Measurements from ENCODE around the gene TRAF2. TPM values are rescaled to one million over a fixed set of nuclear protein-coding genes. Genes with fewer than 3 reads are reported as not detected.

Gene TRAF2
- polyA plus RNA-seq, 3 donors, result 1.6 to 6.1 (median 2.0) TPM

DNA sequence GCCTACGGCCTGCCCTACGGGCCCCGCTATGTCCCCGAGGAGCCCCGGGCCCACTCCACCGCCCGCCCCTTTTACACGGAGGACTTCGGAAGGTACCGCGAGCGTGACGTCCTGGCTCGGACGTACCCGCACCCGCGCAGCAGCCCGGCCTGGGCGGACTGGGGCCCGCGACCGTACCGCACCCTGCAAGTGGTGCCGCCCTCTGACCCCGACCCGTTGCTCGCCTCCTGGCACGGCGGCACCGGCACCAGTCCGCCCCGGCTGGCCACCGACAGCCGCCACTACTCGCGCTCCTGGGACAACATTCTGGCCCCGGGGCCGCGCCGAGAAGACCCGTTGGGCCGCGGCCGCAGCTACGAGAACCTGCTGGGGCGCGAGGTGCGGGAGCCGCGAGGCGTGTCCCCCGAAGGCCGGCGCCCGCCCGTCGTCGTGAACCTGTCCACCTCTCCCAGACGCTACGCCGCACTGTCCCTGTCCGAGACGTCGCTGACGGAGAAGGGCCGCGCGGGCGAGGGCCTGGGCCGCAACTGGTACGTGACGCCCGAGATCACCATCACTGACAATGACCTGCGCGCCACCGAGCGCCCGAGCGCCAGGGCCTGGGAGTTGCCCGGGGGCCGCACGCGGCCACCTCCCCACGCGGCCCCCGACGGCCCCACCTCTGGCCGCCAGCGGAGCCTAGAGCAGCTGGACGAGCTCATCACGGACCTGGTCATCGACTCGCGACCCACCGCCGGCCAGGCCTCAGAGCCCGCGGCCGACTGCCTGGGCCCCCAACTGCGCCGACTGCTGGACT is 40.7 kb upstream of the TRAF2 start:
- H3K4me1 ChIP-seq (ENCODE audit: control insufficient read depth in 1 of 2, insufficient read depth in 2 of 2, low read length in 2 of 2), result peaks cover 35 to 59% of the 10 kb centered on the region in 2 donors
- no peak overlapping the region for H3K4me3 ChIP-seq (replicated peaks in 1 of 3; ENCODE audit: low read depth in 2 of 3, low read length in 3 of 3)
- no peak overlapping the region for H3K27ac ChIP-seq (ENCODE audit: low read depth in 1 of 2, low read length in 2 of 2)
- H3K4me3 Mint-ChIP-seq, result peak overlapping the region in 1 of 2 donors; percentile 59
- H3K36me3 Mint-ChIP-seq, result peaks cover 0 to 7% of the 10 kb centered on the region in 2 donors
- no peak for TF ChIP-seq CTCF (IDR thresholded peaks at IDR 0.05)
- intact Hi-C loops (cut with micrococcal nuclease), result loop anchor here (5.0 to 10.0 kb wide), 4 partner anchors 42 to 107 kb away; partner anchors contain the start of genes C8G (in 1 of the 2), FBXW5 (in 1 of the 2), LCN12 (in 1 of the 2) and TMEM141 (in 1 of the 2)
- peaks cover 9% of the 10 kb centered on the region for H4K20me1 ChIP-seq (ENCODE audit: insufficient read depth, low read length)
- H3K9ac ChIP-seq (ENCODE audit: insufficient read depth, low read length, poor library complexity, severe bottlenecking), result no peak overlapping the region
- peaks cover 0 to 5% of the 10 kb centered on the region in 2 donors for H3K9me3 ChIP-seq (replicated peaks in 1 of 2; ENCODE audit: control insufficient read depth in 1 of 2, insufficient read depth in 1 of 2, low read length in 2 of 2)
- H3K79me2 ChIP-seq (ENCODE audit: insufficient read depth, low read length), result no peaks in the 10 kb centered on the region
- no peak overlapping the region for H2AFZ ChIP-seq (ENCODE audit: insufficient read depth, low read depth, low read length, poor library complexity, severe bottlenecking)
- H3K27me3 ChIP-seq (ENCODE audit: control insufficient read depth in 2 of 2, insufficient read depth in 2 of 2, low read length in 2 of 2), result peaks cover 12 to 43% of the 10 kb centered on the region in 2 donors
- no peak overlapping the region for H3K4me2 ChIP-seq (replicated peaks; ENCODE audit: extremely low read depth, low read length, poor library complexity, severe bottlenecking)
- H3K27ac Mint-ChIP-seq, result no peak overlapping the region
- H3K27me3 Mint-ChIP-seq (ENCODE audit: low read depth in 3 of 3), result peaks cover 30 to 57% (median 40%) of the 10 kb centered on the region in 3 donors
- peaks cover 28% of the 10 kb centered on the region for H3K4me1 Mint-ChIP-seq
- DNase-seq, result no peak
- 28% methylated on average over 98 of the region's 102 CpGs for WGBS (ENCODE audit: insufficient coverage)
- H3K9me3 Mint-ChIP-seq, result peaks cover 0 to 15% (median 12%) of the 10 kb centered on the region in 7 donors
- H3K36me3 ChIP-seq (replicated peaks in 1 of 2; ENCODE audit: control insufficient read depth in 1 of 2, insufficient read depth in 2 of 2, low read length in 2 of 2), result peaks cover 0 to 2% of the 10 kb centered on the region in 2 donors

GRCh38 chr9:136846376-136847087 is 39.8 kb upstream of the TRAF2 start:
- Histone ChIP-seq H3K4me3 (replicated peaks in 1 of 3; ENCODE audit: low read depth in 2 of 3, low read length in 3 of 3) (peak overlapping the region in 1 of 3 experiments; percentile 93), H3K4me2 (replicated peaks; ENCODE audit: extremely low read depth, low read length, poor library complexity, severe bottlenecking) (peak overlapping the region; percentile 99), H3K79me2 (ENCODE audit: insufficient read depth, low read length) (no peaks in the 10 kb centered on the region), H3K4me1 (ENCODE audit: control insufficient read depth in 1 of 2, insufficient read depth in 2 of 2, low read length in 2 of 2) (peaks cover 35 to 59% of the 10 kb centered on the region in 2 donors), H4K20me1 (ENCODE audit: insufficient read depth, low read length) (peaks cover 9% of the 10 kb centered on the region), H3K36me3 (replicated peaks in 1 of 2; ENCODE audit: control insufficient read depth in 1 of 2, insufficient read depth in 2 of 2, low read length in 2 of 2) (peaks cover 0 to 5% of the 10 kb centered on the region in 2 donors), H3K27me3 (ENCODE audit: control insufficient read depth in 2 of 2, insufficient read depth in 2 of 2, low read length in 2 of 2) (peaks cover 12 to 43% of the 10 kb centered on the region in 2 donors), H3K9ac (ENCODE audit: insufficient read depth, low read length, poor library complexity, severe bottlenecking) (no peak overlapping the region), H3K9me3 (replicated peaks in 1 of 2; ENCODE audit: control insufficient read depth in 1 of 2, insufficient read depth in 1 of 2, low read length in 2 of 2) (peaks cover 0 to 5% of the 10 kb centered on the region in 2 donors), H2AFZ (ENCODE audit: insufficient read depth, low read depth, low read length, poor library complexity, severe bottlenecking) (peak overlapping the region; percentile 68), H3K27ac (ENCODE audit: low read depth in 1 of 2, low read length in 2 of 2) (no peak overlapping the region)
- 5% methylated on average over 98 of the region's 98 CpGs for WGBS (ENCODE audit: insufficient coverage)
- H3K9me3 Mint-ChIP-seq, result peaks cover 0 to 15% (median 12%) of the 10 kb centered on the region in 7 donors
- H3K36me3 Mint-ChIP-seq, result peaks cover 0 to 7% of the 10 kb centered on the region in 2 donors
- TF ChIP-seq CTCF (IDR thresholded peaks at IDR 0.05), result no peak
- peak overlapping the region; percentile 77 to 92 for H3K4me3 Mint-ChIP-seq
- H3K27me3 Mint-ChIP-seq (ENCODE audit: low read depth in 3 of 3), result peaks cover 30 to 55% (median 40%) of the 10 kb centered on the region in 3 donors
- H3K27ac Mint-ChIP-seq, result no peak overlapping the region
- no peak for DNase-seq
- H3K4me1 Mint-ChIP-seq, result peaks cover 28% of the 10 kb centered on the region
- intact Hi-C loops (cut with micrococcal nuclease), result loop anchor here (5.0 to 10.0 kb wide), 4 partner anchors 41 to 106 kb away; partner anchors contain the start of genes C8G (in 1 of the 2), FBXW5 (in 1 of the 2), LCN12 (in 1 of the 2) and TMEM141 (in 1 of the 2)
